GM20000 (cell line): ENCODE results near the gene MED15.

Experiments
- DNase-seq: peaks from one replicate; pipeline ENCODE4 v3.0.0; 2012; ENCODE audit warnings: low spot score
- CTCF ChIP-seq: IDR thresholded peaks from 2 replicates; pipeline ENCODE4 v1.5.1; 2012; ENCODE audit warnings: mild to moderate bottlenecking, control low read depth; ENCODE audit errors: extremely low read depth, missing control alignments

MED15 gene

GRCh38 chr22:20525048-20525447 is 17.6 kb downstream of the MED15 start:
- no peak for DNase-seq
- TF ChIP-seq CTCF: no peak

- no peak for TF ChIP-seq CTCF
- no peak for DNase-seq
Measured at GRCh38 chr22:20526305-20526627, 18.9 kb downstream of the MED15 start.

GRCh38 chr22:20526628-20527355 is 19.4 kb downstream of the MED15 start:
- no peak for DNase-seq
- no peak for TF ChIP-seq CTCF

GRCh38 chr22:20528405-20528978 is 21.1 kb downstream of the MED15 start:
- TF ChIP-seq CTCF: no peak
- no peak for DNase-seq

GRCh38 chr22:20530368-20531153 is 23.2 kb downstream of the MED15 start:
- no peak for TF ChIP-seq CTCF
- no peak for DNase-seq

GRCh38 chr22:20531154-20531403 is 23.7 kb downstream of the MED15 start:
- no peak for TF ChIP-seq CTCF

GRCh38 chr22:20531404-20532201 is 24.2 kb downstream of the MED15 start:
- no peak for TF ChIP-seq CTCF
- no peak for DNase-seq

More at GRCh38 chr22:20531154-20531403, 23.7 kb downstream of the MED15 start:
- DNase-seq: no peak
